Keratinocyte (primary cell): ENCODE results near the gene NAT16. TPM values are rescaled to one million over a fixed set of nuclear protein-coding genes. Genes with fewer than 3 reads are reported as not detected.

Experiments
- DNase-seq: peaks from one replicate; pipeline ENCODE4 v3.0.0-alpha.2; 2011; ENCODE audit warnings: low read depth, missing footprints, low spot score
- FAIRE-seq: peaks from 2 replicates; lab custom pipeline; 2011; peaks lifted over from hg19 to GRCh38; lab: Jason Lieb, UNC
- H2AFZ ChIP-seq: 2 replicates; pipeline ENCODE4 v1.6.0; 2012; ENCODE audit warnings: low read length, control low read depth, inconsistent platforms; ENCODE audit not compliant: control insufficient read depth
- H3K27ac ChIP-seq: 2 replicates; pipeline ENCODE4 v1.5.1; 2011; ENCODE audit warnings: low read length; ENCODE audit not compliant: control insufficient read depth, insufficient read depth
- H3K27me3 ChIP-seq: 3 replicates; pipeline ENCODE4 v1.6.0; 2011; ENCODE audit warnings: low read length; ENCODE audit not compliant: control insufficient read depth, insufficient read depth; ENCODE audit errors: extremely low read depth
- H3K36me3 ChIP-seq, 2 experiments: 2 replicates in 1 of 2; 3 replicates in 1 of 2; pipeline ENCODE4 v1.5.1; 2011; ENCODE audit warnings: low read length in 2 of 2, mild to moderate bottlenecking in 1 of 2; ENCODE audit not compliant: control insufficient read depth in 2 of 2, insufficient read depth in 2 of 2; ENCODE audit errors: extremely low read depth in 1 of 2
- H3K4me1 ChIP-seq: 3 replicates; pipeline ENCODE4 v1.5.1; 2011; ENCODE audit warnings: low read length; ENCODE audit not compliant: control insufficient read depth, insufficient read depth; ENCODE audit errors: extremely low read depth
- H3K4me2 ChIP-seq: 3 replicates; pipeline ENCODE4 v1.6.0; 2011; ENCODE audit warnings: low read depth, low read length; ENCODE audit not compliant: control insufficient read depth, insufficient read depth; ENCODE audit errors: extremely low read depth
- H3K4me3 ChIP-seq, 3 experiments: fragments of 200-600 bp in 1 of 3; sonication (generic) in 1 of 3; 2 replicates in 2 of 3; 3 replicates in 1 of 3; pipeline ENCODE4 v1.5.1; 2011 to 2016; ENCODE audit warnings: low read length in 3 of 3, mild to moderate bottlenecking in 3 of 3, control low read depth in 2 of 3, inconsistent platforms in 1 of 3, low read depth in 1 of 3, mixed read lengths in 1 of 3, mixed run types in 1 of 3, moderate library complexity in 1 of 3; ENCODE audit not compliant: control insufficient read depth in 2 of 3, insufficient read depth in 2 of 3; ENCODE audit errors: extremely low read depth in 1 of 3
- H3K79me2 ChIP-seq: 2 replicates; pipeline ENCODE4 v1.6.0; 2012; ENCODE audit warnings: low read length; ENCODE audit not compliant: control insufficient read depth, insufficient read depth
- H3K9ac ChIP-seq: 3 replicates; pipeline ENCODE4 v1.6.0; 2011; ENCODE audit warnings: low read length; ENCODE audit not compliant: control insufficient read depth, insufficient read depth; ENCODE audit errors: extremely low read depth
- H3K9me1 ChIP-seq: 3 replicates; pipeline ENCODE4 v1.6.0; 2011; ENCODE audit warnings: low read length; ENCODE audit not compliant: control insufficient read depth, insufficient read depth; ENCODE audit errors: extremely low read depth
- H3K9me3 ChIP-seq: 2 replicates; pipeline ENCODE4 v1.5.1; 2012; ENCODE audit warnings: low read depth, low read length; ENCODE audit not compliant: control insufficient read depth
- H4K20me1 ChIP-seq: 3 replicates; pipeline ENCODE4 v1.6.0; 2011; ENCODE audit warnings: low read length; ENCODE audit not compliant: control insufficient read depth, insufficient read depth; ENCODE audit errors: extremely low read depth
- EZH2 ChIP-seq: IDR thresholded peaks from one replicate; pipeline ENCODE4 v1.6.1; 2012; ENCODE audit warnings: inconsistent platforms, mild to moderate bottlenecking, low read length, moderate library complexity
- dilution Hi-C: fragments of 300-500 bp; cut with MboI; formaldehyde crosslinking; loops from one replicate; pipeline ENCODE4 v1.7.0; 2020; ENCODE audit warnings: low sequenced_read_pairs; ENCODE audit not compliant: extremely low pct_ligation_motif_present
- polyA plus RNA-seq, 5 experiments: library from polyadenylated mRNA; depleted of rRNA in 3 of 5; stranded (reverse) in 3 of 5; stranded (forward) in 1 of 5; unstranded in 1 of 5; fragments of >200 nt; gene quantifications; 1 replicate in 1 of 5; 2 replicates in 3 of 5; 3 replicates in 1 of 5; pipeline versions ENCODE4 v1.2.1 to v1.2.3, GENCODE V29; 2011 to 2012; ENCODE audit warnings: missing spikeins in 2 of 5, low read depth in 1 of 5, low replicate concordance in 1 of 5
- TF ChIP-seq, protein P1 (sequence below), 3 experiments: IDR thresholded peaks in 1 of 3; conservative IDR thresholded peaks in 1 of 3; optimal IDR thresholded peaks in 1 of 3; 2 replicates in 2 of 3; 3 replicates in 1 of 3; pipeline versions ENCODE3 to v1.5.1; 2011; ENCODE audit warnings: low read length in 3 of 3, mild to moderate bottlenecking in 3 of 3, moderate library complexity in 2 of 3, control low read depth in 1 of 3, inconsistent platforms in 1 of 3; ENCODE audit not compliant: insufficient read depth in 2 of 3; ENCODE audit errors: extremely low read depth in 1 of 3

The NAT16 gene
- polyA plus RNA-seq, 1 donor (not counting 4 experiments of a cell fraction or from before 2014, with no cell fraction given), result not detected

DNA sequence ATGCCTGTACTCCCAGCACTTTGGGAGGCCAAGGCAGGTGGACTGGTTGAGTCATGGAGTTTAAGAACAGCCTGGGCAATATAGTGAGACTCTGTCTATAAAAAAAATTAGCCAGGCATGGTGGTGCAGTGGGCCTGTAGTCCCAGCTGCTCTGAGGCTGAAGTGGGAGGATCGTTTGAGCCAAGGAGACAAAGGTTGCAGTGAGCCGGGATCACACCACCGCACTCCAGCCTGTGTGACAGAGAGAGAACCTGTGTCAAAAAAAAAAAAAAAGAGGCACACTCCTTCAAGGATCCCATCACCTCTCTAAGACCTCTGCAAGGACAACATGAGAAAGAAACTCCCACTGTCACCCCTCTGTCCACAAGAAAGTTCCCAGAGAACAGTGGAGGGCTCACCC is 4.4 kb downstream of the NAT16 start:
- no peak for TF ChIP-seq EZH2
- TF ChIP-seq, protein P1, sequence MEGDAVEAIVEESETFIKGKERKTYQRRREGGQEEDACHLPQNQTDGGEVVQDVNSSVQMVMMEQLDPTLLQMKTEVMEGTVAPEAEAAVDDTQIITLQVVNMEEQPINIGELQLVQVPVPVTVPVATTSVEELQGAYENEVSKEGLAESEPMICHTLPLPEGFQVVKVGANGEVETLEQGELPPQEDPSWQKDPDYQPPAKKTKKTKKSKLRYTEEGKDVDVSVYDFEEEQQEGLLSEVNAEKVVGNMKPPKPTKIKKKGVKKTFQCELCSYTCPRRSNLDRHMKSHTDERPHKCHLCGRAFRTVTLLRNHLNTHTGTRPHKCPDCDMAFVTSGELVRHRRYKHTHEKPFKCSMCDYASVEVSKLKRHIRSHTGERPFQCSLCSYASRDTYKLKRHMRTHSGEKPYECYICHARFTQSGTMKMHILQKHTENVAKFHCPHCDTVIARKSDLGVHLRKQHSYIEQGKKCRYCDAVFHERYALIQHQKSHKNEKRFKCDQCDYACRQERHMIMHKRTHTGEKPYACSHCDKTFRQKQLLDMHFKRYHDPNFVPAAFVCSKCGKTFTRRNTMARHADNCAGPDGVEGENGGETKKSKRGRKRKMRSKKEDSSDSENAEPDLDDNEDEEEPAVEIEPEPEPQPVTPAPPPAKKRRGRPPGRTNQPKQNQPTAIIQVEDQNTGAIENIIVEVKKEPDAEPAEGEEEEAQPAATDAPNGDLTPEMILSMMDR (optimal IDR thresholded peaks at IDR 0.05 in 1 of 3, IDR thresholded peaks at IDR 0.05 in 1 of 3, conservative IDR thresholded peaks at IDR 0.05 in 1 of 3; ENCODE audit: extremely low read depth in 1 of 3, insufficient read depth in 2 of 3, low read length in 3 of 3), result no peak
- Histone ChIP-seq H3K4me3 (no peak overlapping the region), H3K9ac (no peak overlapping the region), H3K9me3 (no peaks in the 10 kb centered on the region), H3K4me1 (peaks cover 9% of the 10 kb centered on the region), H3K9me1 (no peaks in the 10 kb centered on the region), H3K27me3 (peaks cover 88% of the 10 kb centered on the region), H3K27ac (no peak overlapping the region), H3K36me3 (no peaks in the 10 kb centered on the region), H3K4me2 (no peak overlapping the region), H2AFZ (no peak overlapping the region), H4K20me1 (no peaks in the 10 kb centered on the region), H3K79me2 (no peaks in the 10 kb centered on the region)
- dilution Hi-C loops, result no loop called here
- FAIRE-seq (no peak), DNase-seq (no peak)

DNA sequence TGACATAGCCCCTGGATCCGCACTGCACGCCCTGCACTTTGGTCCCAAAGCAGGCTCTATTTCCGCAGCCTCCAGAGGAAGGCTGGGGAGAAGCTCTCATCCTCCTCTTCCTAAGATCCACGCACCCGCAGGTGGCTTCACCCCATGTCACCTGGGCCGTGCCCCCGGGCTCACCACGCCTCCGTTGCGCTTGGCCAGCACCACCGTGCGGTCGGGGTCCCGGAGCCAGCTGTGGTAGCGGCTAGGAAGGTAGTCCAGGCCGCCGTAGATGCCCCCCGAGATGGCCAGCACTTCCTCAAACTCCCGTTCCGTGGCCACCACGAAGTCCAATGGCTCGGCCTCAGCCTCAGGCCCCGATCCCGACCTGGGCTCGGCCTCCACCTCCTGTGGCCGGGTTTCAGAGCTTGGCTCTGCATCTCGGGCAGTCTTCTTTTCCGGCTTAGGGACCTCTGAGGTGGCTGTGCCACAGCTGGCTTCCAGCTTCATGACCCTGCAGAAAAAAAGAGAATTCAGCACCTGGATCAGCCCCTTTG is 5.7 kb downstream of the NAT16 start:
- H3K9me1 ChIP-seq, result no peaks in the 10 kb centered on the region
- peak overlapping the region; percentile 58 for H3K4me2 ChIP-seq
- no peaks in the 10 kb centered on the region for H3K9me3 ChIP-seq
- peaks cover 88% of the 10 kb centered on the region for H3K27me3 ChIP-seq
- TF ChIP-seq EZH2, result peak; percentile 58
- TF ChIP-seq, protein P1 (optimal IDR thresholded peaks at IDR 0.05 in 1 of 3, IDR thresholded peaks at IDR 0.05 in 1 of 3, conservative IDR thresholded peaks at IDR 0.05 in 1 of 3; ENCODE audit: extremely low read depth in 1 of 3, insufficient read depth in 2 of 3, low read length in 3 of 3), result no peak
- H3K4me3 ChIP-seq, result peak overlapping the region in 1 of 3 experiments; percentile 7
- peaks cover 13% of the 10 kb centered on the region for H3K4me1 ChIP-seq
- no peaks in the 10 kb centered on the region for H3K36me3 ChIP-seq
- H3K9ac ChIP-seq, result no peak overlapping the region
- H4K20me1 ChIP-seq, result no peaks in the 10 kb centered on the region
- H3K79me2 ChIP-seq, result no peaks in the 10 kb centered on the region
- DNase-seq, result no peak
- dilution Hi-C loops, result no loop called here
- FAIRE-seq, result no peak
- no peak overlapping the region for H3K27ac ChIP-seq
- no peak overlapping the region for H2AFZ ChIP-seq
